ENCODE measurements around the gene COQ10A. TPM values are rescaled to one million over a fixed set of nuclear protein-coding genes. Genes with fewer than 3 reads are reported as not detected.
A peak's percentile ranks its signal among the peaks of the same experiment; 100 is the strongest.

The COQ10A gene
- total and polyA plus RNA-seq, 2 of the 13 experiments (the other 11 are each of a cell fraction or from before 2014, with no cell fraction given): 21.0 to 37.3 TPM

DNA sequence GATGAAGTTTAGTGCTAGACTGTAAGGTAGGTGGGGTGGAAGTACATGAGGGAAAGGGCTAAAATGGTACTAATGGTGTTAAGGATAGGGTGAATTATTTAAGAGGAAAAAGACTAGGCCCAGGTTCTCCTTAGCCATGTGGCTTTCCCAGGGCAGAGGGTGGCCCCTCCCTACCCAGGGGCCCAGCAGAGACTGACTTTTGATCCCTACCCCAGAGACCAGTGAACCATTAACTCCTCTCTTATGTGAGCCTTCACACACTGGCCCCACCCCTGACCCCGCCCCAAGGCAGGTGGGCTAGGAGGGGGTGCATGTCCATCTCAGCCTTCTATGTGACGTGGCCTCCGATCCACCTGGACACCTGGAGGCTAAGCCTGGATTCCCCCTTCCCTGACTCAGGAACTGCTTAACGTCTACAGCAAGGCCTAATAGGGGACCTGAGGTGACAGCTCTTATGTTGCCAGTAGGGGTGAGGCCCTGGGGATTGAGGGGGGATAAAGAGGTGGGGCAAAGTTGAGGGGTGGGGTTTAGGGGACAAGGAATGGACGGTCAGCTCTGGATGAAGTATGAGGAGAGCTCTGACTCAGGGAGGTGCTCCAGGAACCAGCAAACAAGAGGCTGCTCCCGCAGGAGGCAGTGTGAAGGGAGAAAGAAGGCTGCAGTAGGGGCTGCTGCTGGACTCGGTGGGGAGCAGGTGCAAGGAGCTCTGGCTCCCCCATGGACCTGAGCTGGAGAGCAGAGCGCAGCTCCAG is 36.1 kb upstream of the COQ10A start (continued):
- TF ChIP-seq ARNT2 (CRISPR knock-in tag; IDR thresholded peaks at IDR 0.05; ENCODE audit: low read depth) (no peak), ZBTB38 (CRISPR knock-in tag; IDR thresholded peaks at IDR 0.05) (no peak), ZFP82 (CRISPR knock-in tag; IDR thresholded peaks at IDR 0.05; ENCODE audit: borderline replicate concordance) (no peak), ELF3 (CRISPR knock-in tag; IDR thresholded peaks at IDR 0.05) (peak; percentile 57; the same call in 1 of the 2 replicates), ZNF678 (CRISPR knock-in tag; IDR thresholded peaks at IDR 0.05) (no peak), ZNF619 (CRISPR knock-in tag; IDR thresholded peaks at IDR 0.05) (peak; percentile 31; the same call in 1 of the 2 replicates), IRF2 (CRISPR knock-in tag; IDR thresholded peaks at IDR 0.05) (no peak; the same call in 1 of the 2 replicates), REL (CRISPR knock-in tag; conservative IDR thresholded peaks at IDR 0.05) (no peak), AHDC1 (CRISPR knock-in tag; IDR thresholded peaks at IDR 0.05; ENCODE audit: borderline replicate concordance) (peak; percentile 68; the same call in 1 of the 2 replicates), PRDM15 (CRISPR knock-in tag; IDR thresholded peaks at IDR 0.05) (no peak), ZNF644 (CRISPR knock-in tag; IDR thresholded peaks at IDR 0.05; ENCODE audit: low read depth) (0 out of 2 replicates have a peak, but pooled peaks have one; percentile 5), THAP11 (CRISPR knock-in tag; IDR thresholded peaks at IDR 0.05) (peak; percentile 50), SMAD9 (CRISPR knock-in tag; IDR thresholded peaks at IDR 0.05) (no peak), SRSF4 (IDR thresholded peaks at IDR 0.05; ENCODE audit: low read depth, low read length, poor library complexity, severe bottlenecking) (no peak), STAG1 (CRISPR knock-in tag; IDR thresholded peaks at IDR 0.05) (no peak), MZF1 (CRISPR knock-in tag; IDR thresholded peaks at IDR 0.05; ENCODE audit: borderline replicate concordance) (no peak), SNRNP70 (IDR thresholded peaks at IDR 0.05; ENCODE audit: low read depth, low read length) (no peak), HNRNPL (IDR thresholded peaks at IDR 0.05; ENCODE audit: low read depth, low read length) (no peak)
- TF ChIP-seq, protein P1, sequence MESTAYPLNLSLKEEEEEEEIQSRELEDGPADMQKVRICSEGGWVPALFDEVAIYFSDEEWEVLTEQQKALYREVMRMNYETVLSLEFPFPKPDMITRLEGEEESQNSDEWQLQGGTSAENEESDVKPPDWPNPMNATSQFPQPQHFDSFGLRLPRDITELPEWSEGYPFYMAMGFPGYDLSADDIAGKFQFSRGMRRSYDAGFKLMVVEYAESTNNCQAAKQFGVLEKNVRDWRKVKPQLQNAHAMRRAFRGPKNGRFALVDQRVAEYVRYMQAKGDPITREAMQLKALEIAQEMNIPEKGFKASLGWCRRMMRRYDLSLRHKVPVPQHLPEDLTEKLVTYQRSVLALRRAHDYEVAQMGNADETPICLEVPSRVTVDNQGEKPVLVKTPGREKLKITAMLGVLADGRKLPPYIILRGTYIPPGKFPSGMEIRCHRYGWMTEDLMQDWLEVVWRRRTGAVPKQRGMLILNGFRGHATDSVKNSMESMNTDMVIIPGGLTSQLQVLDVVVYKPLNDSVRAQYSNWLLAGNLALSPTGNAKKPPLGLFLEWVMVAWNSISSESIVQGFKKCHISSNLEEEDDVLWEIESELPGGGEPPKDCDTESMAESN (CRISPR knock-in tag; conservative IDR thresholded peaks at IDR 0.05): no peak; the same call in 1 of the 2 replicates

Measured in HepG2 (cell line).